GM15510 (cell line): Measurements from ENCODE around the gene IGF2BP3.

ENCODE experiments used
- POLR2A ChIP-seq: IDR thresholded peaks from 3 replicates; pipeline ENCODE4 v1.6.1; 2011; ENCODE audit warnings: borderline replicate concordance; ENCODE audit not compliant: insufficient read length; ENCODE audit errors: extremely low read depth

Gene IGF2BP3

DNA sequence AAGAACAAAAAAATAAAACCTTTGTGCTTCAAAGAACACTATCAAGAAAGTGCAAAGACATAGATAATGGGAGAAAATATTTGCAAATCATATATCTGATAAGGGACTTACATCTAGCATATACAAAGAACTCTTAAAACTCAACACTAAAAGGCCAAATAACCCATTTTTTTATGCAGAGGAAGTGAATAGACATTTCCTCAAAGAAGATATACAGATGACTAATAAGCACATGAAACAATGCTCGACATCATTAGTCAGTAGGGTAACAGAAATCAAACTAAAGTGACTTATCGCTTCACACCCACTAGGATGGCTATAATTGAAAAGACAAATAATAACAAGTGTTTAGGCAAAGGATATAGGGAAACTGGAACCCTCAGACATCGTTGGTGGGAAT is 93.2 kb downstream of the IGF2BP3 start:
- TF ChIP-seq POLR2A = no peak

DNA sequence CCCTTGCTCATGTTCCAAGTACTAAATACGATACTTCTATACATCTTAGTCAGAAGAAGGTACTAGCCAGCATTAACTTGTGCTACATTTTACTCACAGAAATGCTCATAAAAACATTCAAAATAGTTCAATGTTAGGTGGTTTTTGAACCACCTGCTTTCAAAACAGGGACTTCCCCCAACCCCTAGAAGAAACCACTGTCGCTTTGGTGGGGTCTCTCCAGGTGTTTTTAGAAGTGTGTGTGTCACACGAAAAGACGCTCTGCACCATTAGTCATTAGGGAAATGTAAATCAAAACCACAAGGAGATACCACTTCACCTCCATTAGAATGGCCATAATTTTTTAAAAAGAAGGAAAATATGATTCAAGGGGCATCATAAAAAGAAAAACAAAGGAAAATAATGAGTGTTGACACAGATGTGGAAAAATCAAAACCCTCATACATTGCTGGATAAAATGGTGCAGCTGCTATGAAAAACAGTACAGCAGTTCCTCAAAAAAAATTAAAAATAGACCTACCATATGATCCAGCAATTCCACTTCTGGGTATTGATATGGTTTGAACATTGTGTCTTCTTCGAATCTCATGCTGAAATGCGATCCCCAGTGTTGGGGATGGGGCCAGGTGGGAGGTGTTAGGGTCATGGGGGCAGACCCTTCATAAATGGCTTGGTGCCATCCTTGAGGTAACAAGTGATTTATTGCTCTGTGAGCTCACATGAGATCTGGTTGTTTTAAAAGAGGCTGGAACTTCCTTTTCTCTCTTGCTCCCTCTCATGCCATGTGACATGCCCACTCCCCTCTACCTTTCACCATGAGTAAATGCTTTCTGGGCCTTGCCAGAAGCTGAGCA is 96.9 kb downstream of the IGF2BP3 start:
- no peak for TF ChIP-seq POLR2A

DNA sequence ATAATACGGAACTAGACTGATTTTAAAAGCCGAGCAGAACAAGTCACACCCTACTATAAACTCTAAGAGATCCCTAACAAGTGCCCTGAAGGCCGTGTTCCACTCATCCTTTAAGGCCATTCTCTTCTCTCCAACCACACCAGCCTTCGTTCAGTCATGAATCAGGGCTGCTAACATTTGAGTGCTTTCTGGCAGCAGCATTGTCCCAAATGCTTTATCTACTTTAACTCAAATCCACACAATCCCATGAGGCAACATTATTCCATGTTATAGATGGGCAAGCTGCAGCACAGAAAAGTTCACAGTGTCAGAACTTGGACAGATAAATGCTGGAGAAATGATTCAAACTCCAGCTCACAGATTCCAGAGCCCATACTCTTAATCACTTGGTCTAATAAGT is 97.7 kb downstream of the IGF2BP3 start:
- TF ChIP-seq POLR2A = no peak

- no peak for TF ChIP-seq POLR2A
These were observed 98.6 kb downstream of the IGF2BP3 start for GRCh38 chr7:23371654-23372053.

- TF ChIP-seq POLR2A = no peak
These were observed 100.4 kb downstream of the IGF2BP3 start for GRCh38 chr7:23369695-23370404.

GRCh38 chr7:23369100-23369499 is 101.2 kb downstream of the IGF2BP3 start:
- TF ChIP-seq POLR2A = no peak

DNA sequence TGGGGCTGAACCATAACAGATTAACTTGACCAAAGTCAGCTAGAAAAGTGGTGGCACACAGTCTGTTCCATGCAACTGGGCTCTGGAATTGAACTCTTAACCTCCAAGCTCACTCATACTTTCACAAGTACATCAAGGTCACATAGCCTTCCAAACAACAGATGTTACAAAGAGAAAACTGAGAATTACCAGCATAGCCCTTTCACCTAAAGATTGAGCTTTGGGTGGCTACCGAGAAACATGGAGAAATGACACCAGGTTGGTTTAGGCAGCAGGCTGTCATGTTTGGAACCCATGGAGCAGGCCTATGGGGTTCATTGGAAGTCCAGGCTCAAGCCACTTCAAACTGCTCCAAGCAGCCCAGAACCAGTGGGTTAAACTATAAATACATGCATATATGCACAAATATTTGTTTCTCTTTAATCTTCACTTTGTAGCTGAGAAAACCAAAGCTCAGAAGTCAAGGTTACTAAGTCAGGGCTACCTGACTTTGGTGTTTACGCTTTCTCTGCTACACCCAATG is 112.1 kb downstream of the IGF2BP3 start:
- TF ChIP-seq POLR2A = no peak

DNA sequence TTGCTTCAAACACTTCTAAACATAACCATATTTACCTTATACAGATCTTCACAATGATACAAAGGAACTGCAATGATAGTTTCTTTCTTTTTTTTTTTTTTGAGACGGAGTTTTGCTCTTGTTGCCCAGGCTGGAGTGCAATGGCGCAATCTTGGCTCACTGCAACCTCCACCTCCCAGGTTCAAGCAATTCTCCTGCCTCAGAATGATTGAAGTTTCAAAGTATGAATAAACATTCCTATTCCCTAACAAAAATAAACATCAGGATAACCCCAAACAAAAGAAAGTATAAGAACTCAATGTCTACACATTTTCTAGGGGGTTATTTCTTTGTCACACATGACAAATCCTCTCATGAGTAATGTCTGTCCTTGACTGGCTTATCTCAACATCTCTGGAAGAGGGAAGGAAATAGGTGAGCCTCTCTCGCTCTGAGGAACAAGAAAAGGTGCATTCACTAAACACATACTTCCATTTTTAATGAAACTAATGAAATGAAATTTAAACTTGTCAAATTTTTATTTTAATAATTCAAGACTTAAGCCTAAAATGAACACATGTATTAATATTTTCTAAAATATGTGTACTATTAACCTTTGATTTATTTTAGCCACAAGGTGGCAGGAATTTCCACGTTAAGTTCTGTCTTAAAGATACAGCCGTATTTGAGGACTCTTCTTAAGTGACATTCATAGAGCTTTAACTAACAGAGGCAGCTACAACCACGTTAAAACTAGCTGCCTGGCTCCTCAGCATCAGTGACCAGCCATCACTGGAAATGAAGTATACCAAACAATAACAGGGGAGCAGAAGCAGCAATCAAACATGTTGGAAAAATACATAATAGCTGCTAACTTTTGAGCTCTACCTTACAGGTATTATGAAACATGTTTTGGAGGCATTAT is 112.8 kb downstream of the IGF2BP3 start:
- no peak for TF ChIP-seq POLR2A

GRCh38 chr7:23356726-23357125 is 113.6 kb downstream of the IGF2BP3 start:
- no peak for TF ChIP-seq POLR2A

GRCh38 chr7:23356168-23356567 is 114.1 kb downstream of the IGF2BP3 start:
- no peak for TF ChIP-seq POLR2A

DNA sequence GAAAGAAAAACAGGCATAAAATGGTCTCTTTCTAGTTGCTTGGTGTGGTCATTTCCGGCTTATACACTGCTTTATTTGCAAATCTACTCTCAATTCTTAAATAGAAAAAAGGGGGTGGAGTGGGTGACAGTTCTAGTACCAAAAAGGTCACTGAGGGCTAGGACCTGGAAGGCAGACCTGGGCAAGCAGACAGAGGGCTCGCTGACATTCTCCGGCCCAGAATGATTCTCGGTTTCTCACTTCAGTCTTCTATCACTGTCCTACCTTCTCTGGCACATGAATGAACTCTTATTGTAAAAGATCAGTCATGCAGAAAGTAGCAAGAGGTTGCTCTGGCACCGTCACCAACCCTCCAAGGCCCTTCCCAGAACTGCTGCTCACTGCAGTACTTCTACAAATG is 117.1 kb downstream of the IGF2BP3 start:
- no peak for TF ChIP-seq POLR2A

GRCh38 chr7:23350466-23350865 is 119.8 kb downstream of the IGF2BP3 start:
- no peak for TF ChIP-seq POLR2A

- TF ChIP-seq POLR2A = no peak
These were observed 120.7 kb downstream of the IGF2BP3 start for GRCh38 chr7:23349484-23350157.

DNA sequence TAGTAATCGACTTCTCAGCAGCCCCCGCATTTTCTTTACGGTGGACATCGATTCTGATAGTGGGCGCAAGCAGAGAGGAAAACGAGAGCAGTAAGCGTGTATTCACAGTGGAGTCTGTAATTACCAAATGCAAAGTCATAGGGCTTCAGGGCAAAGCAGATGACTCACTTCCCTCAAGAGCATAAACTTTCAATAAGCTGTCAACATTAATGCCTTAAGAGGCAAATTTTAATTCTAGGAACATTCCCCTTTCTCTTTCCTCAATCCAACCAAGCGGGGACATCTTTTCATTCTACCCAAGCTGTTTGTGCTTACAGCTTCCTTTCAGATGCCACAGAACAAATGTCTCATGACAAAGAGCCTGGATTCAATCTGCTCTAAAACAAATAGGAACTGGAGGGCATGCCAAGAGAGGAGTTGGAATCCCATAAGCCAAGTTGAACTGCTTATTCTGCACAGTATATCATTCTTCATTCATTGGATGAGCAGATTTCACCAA is 122.6 kb downstream of the IGF2BP3 start:
- no peak for TF ChIP-seq POLR2A
